SK-N-SH (cell line): ENCODE results near the gene CGB8. TPM values are rescaled to one million over a fixed set of nuclear protein-coding genes. Genes with fewer than 3 reads are reported as not detected.

Source experiments
- CTCF ChIA-PET: fragments of 300-600, 350-600 bp; formaldehyde crosslinking; extraction: SDS; loops from one replicate; lab custom pipeline; 2021; lab: Yijun Ruan, JAX
- POLR2A ChIA-PET: fragments of 350-600 bp; sonication (Branson Sonifier 250); formaldehyde crosslinking; extraction: SDS; loops from one replicate; lab custom pipeline; 2020; ENCODE audit warnings: antibody characterized with exemption, inconsistent platforms; lab: Yijun Ruan, JAX
- DNase-seq: peaks from one replicate; pipeline ENCODE4 v3.0.0; 2012
- H2AFZ ChIP-seq: fragments of 200-600 bp; sonication (generic); 2 replicates; pipeline ENCODE4 v1.8.1; 2016; ENCODE audit warnings: antibody characterized with exemption, mild to moderate bottlenecking, low read depth
- H3F3A ChIP-seq: fragments of 200-600 bp; sonication (generic); replicated peaks from 2 replicates; pipeline ENCODE3; 2016; ENCODE audit warnings: antibody characterized with exemption, mild to moderate bottlenecking; ENCODE audit not compliant: insufficient read depth
- H3K27ac ChIP-seq, 2 experiments: fragments of 200-500 bp in 1 of 2; fragments of 200-600 bp in 1 of 2; sonication (Bioruptor generic) in 1 of 2; sonication (generic), shearing (Covaris generic) in 1 of 2; 2 replicates each; pipeline versions ENCODE4 v1.5.1 to v1.6.1; 2014 to 2016; ENCODE audit warnings: low read depth in 2 of 2, inconsistent platforms in 1 of 2, low read length in 1 of 2, mild to moderate bottlenecking in 1 of 2, mixed read lengths in 1 of 2
- H3K27me3 ChIP-seq: fragments of 200-600 bp; sonication (generic), shearing (Covaris generic); 2 replicates; pipeline ENCODE4 v1.6.1; 2016; ENCODE audit warnings: mixed run types; ENCODE audit not compliant: insufficient read depth
- H3K36me3 ChIP-seq, 2 experiments: fragments of 200-500 bp in 1 of 2; fragments of 200-600 bp in 1 of 2; sonication (Bioruptor generic) in 1 of 2; sonication (generic) in 1 of 2; replicated peaks in 1 of 2; 2 replicates each; pipeline versions ENCODE3 to v1.5.1; 2014 to 2016; ENCODE audit warnings: low read length in 1 of 2, mild to moderate bottlenecking in 1 of 2; ENCODE audit not compliant: insufficient read depth in 2 of 2, control insufficient read depth in 1 of 2
- H3K4me1 ChIP-seq, 2 experiments: fragments of 200-500 bp in 1 of 2; fragments of 200-600 bp in 1 of 2; sonication (Bioruptor generic) in 1 of 2; sonication (generic), shearing (Covaris generic) in 1 of 2; 2 replicates each; pipeline versions ENCODE4 v1.5.1 to v1.6.1; 2014 to 2016; ENCODE audit warnings: low read depth in 1 of 2, low read length in 1 of 2, mixed run types in 1 of 2; ENCODE audit not compliant: insufficient read depth in 2 of 2, control insufficient read depth in 1 of 2
- H3K4me2 ChIP-seq: fragments of 200-600 bp; sonication (generic), shearing (Covaris generic); 2 replicates; pipeline ENCODE4 v1.6.1; 2017; ENCODE audit warnings: mixed run types
- H3K4me3 ChIP-seq, 2 experiments: fragments of 200-500 bp in 1 of 2; fragments of 200-600 bp in 1 of 2; sonication (Bioruptor generic) in 1 of 2; sonication (generic), shearing (Covaris generic) in 1 of 2; 2 replicates each; pipeline versions ENCODE4 v1.5.1 to v1.8.1; 2014 to 2016; ENCODE audit warnings: low read depth in 2 of 2, inconsistent platforms in 1 of 2, low read length in 1 of 2, mild to moderate bottlenecking in 1 of 2, mixed read lengths in 1 of 2, moderate library complexity in 1 of 2
- H3K79me2 ChIP-seq: fragments of 200-600 bp; sonication (generic); 2 replicates; pipeline ENCODE4 v1.8.1; 2017; ENCODE audit warnings: mild to moderate bottlenecking; ENCODE audit not compliant: insufficient read depth
- H3K9ac ChIP-seq: fragments of 200-600 bp; sonication (generic); 2 replicates; pipeline ENCODE4 v1.6.1; 2017; ENCODE audit warnings: mixed run types
- H3K9me2 ChIP-seq: fragments of 200-600 bp; sonication (generic); 2 replicates; pipeline ENCODE4 v1.6.1; 2017; ENCODE audit warnings: mixed run types
- H3K9me3 ChIP-seq: fragments of 200-600 bp; sonication (generic); 2 replicates; pipeline ENCODE4 v1.6.1; 2017; ENCODE audit warnings: mixed run types, mild to moderate bottlenecking, moderate library complexity
- H4K20me1 ChIP-seq: fragments of 200-600 bp; sonication (generic); 2 replicates; pipeline ENCODE4 v1.6.1; 2017; ENCODE audit warnings: mild to moderate bottlenecking, mixed run types; ENCODE audit not compliant: insufficient read depth
- CTCF ChIP-seq: fragments of 200-600 bp; sonication (generic); IDR thresholded peaks from 2 replicates; pipeline ENCODE4 v1.6.1; 2017; ENCODE audit warnings: antibody characterized with exemption, mild to moderate bottlenecking, moderate library complexity
- ELF1 ChIP-seq: IDR thresholded peaks from 2 replicates; pipeline ENCODE4 v1.4.0; 2012
- FOXJ3 ChIP-seq: sonication (generic); formaldehyde crosslinking; IDR thresholded peaks from 2 replicates; pipeline ENCODE4 v1.5.1; 2020; ENCODE audit warnings: mild to moderate bottlenecking, missing genetic modification reagents
- FOXM1 ChIP-seq: IDR thresholded peaks from 2 replicates; pipeline ENCODE4 v1.4.0; 2012; ENCODE audit warnings: low read depth, mild to moderate bottlenecking
- JUND ChIP-seq: IDR thresholded peaks from 2 replicates; pipeline ENCODE4 v1.4.0; 2012
- POLR2AphosphoS5 ChIP-seq: IDR thresholded peaks from 2 replicates; pipeline ENCODE4 v1.6.1; 2012; ENCODE audit warnings: low read depth, low read length
- RAD21 ChIP-seq: IDR thresholded peaks from 2 replicates; pipeline ENCODE4 v1.6.1; 2012; ENCODE audit warnings: mild to moderate bottlenecking, low read length
- RXRA ChIP-seq: IDR thresholded peaks from 2 replicates; pipeline ENCODE4 v1.4.0; 2012; ENCODE audit warnings: low read depth, mild to moderate bottlenecking, borderline replicate concordance
- SIN3A ChIP-seq: IDR thresholded peaks from 2 replicates; pipeline ENCODE4 v1.6.1; 2012; ENCODE audit warnings: low read depth, mild to moderate bottlenecking, low read length, moderate library complexity, borderline replicate concordance
- TAF1 ChIP-seq: IDR thresholded peaks from 2 replicates; pipeline ENCODE4 v1.6.1; 2012; ENCODE audit warnings: low read depth, mild to moderate bottlenecking, low read length, moderate library complexity, borderline replicate concordance
- WGBS: methylation state at CpG from one replicate; pipeline ENCODE4 v1.1.6; 2017; ENCODE audit warnings: low lambda C conversion rate; 5-methylcytosine and 5-hydroxymethylcytosine counted together
- polyA plus RNA-seq, 3 experiments: library from polyadenylated mRNA; depleted of rRNA; stranded (reverse); fragments of >200 nt; gene quantifications; 2 replicates each; pipeline ENCODE4 v1.2.3, GENCODE V29; 2012
- TF ChIP-seq, protein P1 (sequence below): IDR thresholded peaks from 2 replicates; pipeline ENCODE4 v1.4.0; 2012; ENCODE audit warnings: low read depth, borderline replicate concordance

Gene CGB8
- polyA plus RNA-seq, 1 of the 3 experiments (the other 2 are of a cell fraction): 0.13 TPM

- peaks cover 38% of the 10 kb centered on the region; the same call in 1 of the 2 replicates for H3K79me2 ChIP-seq
- no peak overlapping the region for H2AFZ ChIP-seq
- H3K4me1 ChIP-seq: peaks cover 0 to 8% of the 10 kb centered on the region in 2 experiments; a peak in 2 of 4 replicates
- no peaks in the 10 kb centered on the region for H3K9me3 ChIP-seq
- ChIA-PET POLR2A (no interaction called here), CTCF (interaction anchor here (0.6 to 1.6 kb wide), 2 partner anchors 10 to 146 kb away, joined by 3 to 6 read pairs; no protein-coding TSS in a partner anchor)
- WGBS: 52% methylated on average over 8 of the region's 10 CpGs
- no peak overlapping the region; the same call in 1 of the 2 replicates for H3K9ac ChIP-seq
- H3K4me2 ChIP-seq: peak overlapping the region; percentile 70; the same call in 1 of the 2 replicates
- H3K36me3 ChIP-seq: no peaks in the 10 kb centered on the region
- H4K20me1 ChIP-seq: no peaks in the 10 kb centered on the region
- H3K9me2 ChIP-seq: no peaks in the 10 kb centered on the region
- H3F3A ChIP-seq: peaks cover 7% of the 10 kb centered on the region
- H3K27me3 ChIP-seq: no peaks in the 10 kb centered on the region
- no peak overlapping the region for H3K27ac ChIP-seq
- H3K4me3 ChIP-seq: peak overlapping the region; percentile 16 to 30; a peak in 3 of 4 replicates
- peak; percentile 24 for DNase-seq
- no peak for TF ChIP-seq FOXM1
Observed at GRCh38 chr19:49064029-49064629, 15.2 kb upstream of the CGB8 start.

DNA sequence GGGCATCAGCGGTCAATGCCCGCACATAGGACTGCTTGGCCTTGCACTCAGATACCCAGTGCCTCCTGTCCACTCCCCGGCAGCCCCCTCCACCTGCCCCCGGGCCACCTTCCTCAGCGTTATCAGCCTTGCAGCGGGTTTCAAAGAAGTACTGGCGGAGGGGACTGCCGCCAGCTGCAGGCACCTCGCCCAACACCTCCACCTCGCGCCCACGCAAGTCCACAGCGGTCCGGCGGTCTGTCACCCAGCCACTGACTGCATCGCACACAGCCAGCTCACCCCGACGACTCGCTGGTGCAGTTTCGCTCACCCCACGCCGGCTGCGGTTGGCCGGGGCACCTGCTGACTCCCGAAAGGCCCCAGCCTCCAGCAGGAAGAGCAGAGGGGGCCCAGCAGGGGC lies 12.5 kb upstream of the CGB8 start:
- peaks cover 64% of the 10 kb centered on the region for H3K79me2 ChIP-seq
- no peaks in the 10 kb centered on the region for H3K27me3 ChIP-seq
- ChIA-PET CTCF (interaction anchor here (3.0 kb wide), 1 partner anchor 68 kb away, joined by 10 read pairs; the partner anchor contains the start of genes GYS1 and RUVBL2), POLR2A (no interaction called here)
- no peak overlapping the region for H3K27ac ChIP-seq
- peaks cover 12% of the 10 kb centered on the region for H3F3A ChIP-seq
- H4K20me1 ChIP-seq: no peaks in the 10 kb centered on the region
- no peaks in the 10 kb centered on the region for H3K36me3 ChIP-seq
- 64% methylated on average over 22 of the region's 25 CpGs for WGBS
- H3K9me2 ChIP-seq: no peaks in the 10 kb centered on the region
- no peak for TF ChIP-seq POLR2AphosphoS5
- TF ChIP-seq, protein P1, sequence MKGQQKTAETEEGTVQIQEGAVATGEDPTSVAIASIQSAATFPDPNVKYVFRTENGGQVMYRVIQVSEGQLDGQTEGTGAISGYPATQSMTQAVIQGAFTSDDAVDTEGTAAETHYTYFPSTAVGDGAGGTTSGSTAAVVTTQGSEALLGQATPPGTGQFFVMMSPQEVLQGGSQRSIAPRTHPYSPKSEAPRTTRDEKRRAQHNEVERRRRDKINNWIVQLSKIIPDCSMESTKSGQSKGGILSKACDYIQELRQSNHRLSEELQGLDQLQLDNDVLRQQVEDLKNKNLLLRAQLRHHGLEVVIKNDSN: no peak
- no peak for TF ChIP-seq RXRA
- TF ChIP-seq JUND: no peak
- TF ChIP-seq TAF1: no peak
- no peak for TF ChIP-seq RAD21
- TF ChIP-seq SIN3A: no peak
- TF ChIP-seq CTCF: no peak
- no peak for TF ChIP-seq FOXJ3 (CRISPR knock-in tag)
- TF ChIP-seq ELF1: no peak
- peak; percentile 31 for DNase-seq
- no peak overlapping the region for H3K4me2 ChIP-seq
- no peak overlapping the region for H3K4me3 ChIP-seq
- H3K9ac ChIP-seq: no peak overlapping the region
- H2AFZ ChIP-seq: no peak overlapping the region
- peaks cover 0 to 22% of the 10 kb centered on the region in 2 experiments; a peak in 2 of 4 replicates for H3K4me1 ChIP-seq
- no peaks in the 10 kb centered on the region for H3K9me3 ChIP-seq
